OCI-LY7 (cell line): ENCODE measurements around the gene MPHOSPH6. TPM values are rescaled to one million over a fixed set of nuclear protein-coding genes. Genes with fewer than 3 reads are reported as not detected.

Experiments
- BruUV-seq: library from RNA; stranded (reverse); fragments of 400-500 nt; replicated peaks from 2 replicates; lab custom pipeline; 2021; lab: Mats Ljungman, UMichigan
- CTCF ChIA-PET: fragments of 300-600 bp; sonication (Branson Sonifier 250); formaldehyde crosslinking; loops from one replicate; lab custom pipeline; 2022; ENCODE audit warnings: antibody characterized with exemption; ENCODE audit not compliant: unreplicated experiment; lab: Charles Lee
- POLR2A ChIA-PET: fragments of 300-600 bp; sonication (Branson Sonifier 250); formaldehyde crosslinking; loops from one replicate; lab custom pipeline; 2022; ENCODE audit warnings: antibody characterized with exemption; lab: Charles Lee
- DNase-seq: peaks from one replicate; pipeline ENCODE4 v3.0.0-alpha.2; 2015; ENCODE audit warnings: low spot score
- H2AFZ ChIP-seq: fragments of 200-600 bp; sonication (generic), shearing (Covaris generic); 2 replicates; pipeline ENCODE4 v1.6.1; 2014; ENCODE audit warnings: mild to moderate bottlenecking, antibody characterized with exemption, low read length, moderate library complexity
- H3K27ac ChIP-seq: fragments of 200-600 bp; sonication (generic); 2 replicates; pipeline ENCODE4 v1.5.1; 2014; ENCODE audit warnings: mixed run types, low read depth, mild to moderate bottlenecking, moderate library complexity, low read length, inconsistent platforms; ENCODE audit not compliant: poor library complexity, severe bottlenecking
- H3K36me3 ChIP-seq: fragments of 200-600 bp; sonication (generic); 2 replicates; pipeline ENCODE4 v1.6.1; 2014; ENCODE audit warnings: mild to moderate bottlenecking, antibody characterized with exemption, low read length, moderate library complexity, mixed read lengths; ENCODE audit not compliant: insufficient read depth
- H3K4me1 ChIP-seq: fragments of 200-600 bp; sonication (generic); 2 replicates; pipeline ENCODE4 v1.5.1; 2014; ENCODE audit warnings: mild to moderate bottlenecking, low read length; ENCODE audit not compliant: insufficient read depth, poor library complexity, severe bottlenecking
- H3K4me2 ChIP-seq: fragments of 200-600 bp; sonication (generic); 2 replicates; pipeline ENCODE4 v1.6.1; 2014; ENCODE audit warnings: mild to moderate bottlenecking, low read length
- H3K4me3 ChIP-seq: fragments of 200-600 bp; sonication (generic); 2 replicates; pipeline ENCODE4 v1.5.1; 2014; ENCODE audit warnings: mild to moderate bottlenecking, low read depth, low read length; ENCODE audit not compliant: poor library complexity, severe bottlenecking
- H3K79me2 ChIP-seq: fragments of 200-600 bp; sonication (generic); 2 replicates; pipeline ENCODE4 v1.6.1; 2016; ENCODE audit warnings: low read depth, mild to moderate bottlenecking, low read length, moderate library complexity, mixed read lengths; ENCODE audit not compliant: insufficient read depth
- H3K9me2 ChIP-seq: fragments of 200-600 bp; sonication (generic); 2 replicates; pipeline ENCODE4 v1.6.1; 2016; ENCODE audit warnings: mild to moderate bottlenecking, low read length, mixed read lengths; ENCODE audit not compliant: insufficient read depth
- H3K9me3 ChIP-seq: fragments of 200-600 bp; sonication (generic); 2 replicates; pipeline ENCODE4 v1.6.1; 2014; ENCODE audit warnings: mild to moderate bottlenecking, mixed run types, low read length, mixed read lengths
- H4K20me1 ChIP-seq: fragments of 200-600 bp; sonication (generic); 2 replicates; pipeline ENCODE4 v1.6.1; 2014; ENCODE audit warnings: mild to moderate bottlenecking, antibody characterized with exemption, low read length, moderate library complexity, mixed read lengths; ENCODE audit not compliant: insufficient read depth
- EZH2phosphoT487 ChIP-seq: fragments of 200-600 bp; sonication (generic); IDR thresholded peaks from 2 replicates; pipeline ENCODE4 v1.6.1; 2018; ENCODE audit warnings: low read depth, borderline replicate concordance, mild to moderate bottlenecking, mixed run types, antibody characterized with exemption, low read length, moderate library complexity, mixed read lengths
- intact Hi-C: fragments of 100-400 bp; cut with micrococcal nuclease; formaldehyde crosslinking; loops from one replicate; pipeline ENCODE4 v1.10.0; 2022; ENCODE audit not compliant: unreplicated experiment
- total RNA-seq, 2 experiments: library from RNA; depleted of rRNA in 1 of 2; stranded (reverse); fragments of >200 nt in 1 of 2; shearing (Covaris generic) in 1 of 2; gene quantifications; 2 replicates each; pipeline ENCODE4 v1.2.3, GENCODE V29; 2014 to 2022
- TF ChIP-seq, protein P1 (sequence below): fragments of 200-600 bp; sonication (generic); conservative IDR thresholded peaks from 2 replicates; pipeline ENCODE4 v1.5.1; 2014; ENCODE audit warnings: mild to moderate bottlenecking, antibody characterized with exemption, low read length, moderate library complexity, mixed read lengths

Gene MPHOSPH6
- total RNA-seq, 2 experiments from 2014 or later: 21.2 to 42.5 TPM

DNA sequence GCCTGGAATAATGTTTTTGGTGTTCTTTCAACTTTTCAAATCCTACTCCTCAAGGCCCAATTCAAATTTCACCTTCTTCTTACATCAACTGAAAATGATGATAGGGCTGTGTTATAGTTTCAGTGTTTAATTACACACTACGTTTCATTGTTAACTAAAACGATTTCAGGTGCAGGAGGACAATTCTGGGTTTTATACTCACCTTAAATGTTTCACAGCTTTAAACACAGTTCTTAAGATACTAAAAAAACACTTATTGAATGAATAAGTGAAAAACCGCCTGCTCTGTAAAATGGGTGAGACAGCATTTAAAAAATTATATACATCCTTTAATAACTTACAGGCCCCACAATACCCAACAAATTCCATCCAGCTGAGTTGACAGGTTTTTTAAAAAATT is 6.2 kb upstream of the MPHOSPH6 start:
- no peak overlapping the region for H3K4me3 ChIP-seq
- H3K4me2 ChIP-seq: no peak overlapping the region
- no peaks in the 10 kb centered on the region for H3K9me3 ChIP-seq
- no peaks in the 10 kb centered on the region for H3K79me2 ChIP-seq
- TF ChIP-seq EZH2phosphoT487: no peak
- TF ChIP-seq, protein P1, sequence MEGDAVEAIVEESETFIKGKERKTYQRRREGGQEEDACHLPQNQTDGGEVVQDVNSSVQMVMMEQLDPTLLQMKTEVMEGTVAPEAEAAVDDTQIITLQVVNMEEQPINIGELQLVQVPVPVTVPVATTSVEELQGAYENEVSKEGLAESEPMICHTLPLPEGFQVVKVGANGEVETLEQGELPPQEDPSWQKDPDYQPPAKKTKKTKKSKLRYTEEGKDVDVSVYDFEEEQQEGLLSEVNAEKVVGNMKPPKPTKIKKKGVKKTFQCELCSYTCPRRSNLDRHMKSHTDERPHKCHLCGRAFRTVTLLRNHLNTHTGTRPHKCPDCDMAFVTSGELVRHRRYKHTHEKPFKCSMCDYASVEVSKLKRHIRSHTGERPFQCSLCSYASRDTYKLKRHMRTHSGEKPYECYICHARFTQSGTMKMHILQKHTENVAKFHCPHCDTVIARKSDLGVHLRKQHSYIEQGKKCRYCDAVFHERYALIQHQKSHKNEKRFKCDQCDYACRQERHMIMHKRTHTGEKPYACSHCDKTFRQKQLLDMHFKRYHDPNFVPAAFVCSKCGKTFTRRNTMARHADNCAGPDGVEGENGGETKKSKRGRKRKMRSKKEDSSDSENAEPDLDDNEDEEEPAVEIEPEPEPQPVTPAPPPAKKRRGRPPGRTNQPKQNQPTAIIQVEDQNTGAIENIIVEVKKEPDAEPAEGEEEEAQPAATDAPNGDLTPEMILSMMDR: no peak
- ChIA-PET CTCF (no interaction called here), POLR2A (no interaction called here)
- H3K9me2 ChIP-seq: no peaks in the 10 kb centered on the region
- DNase-seq: no peak
- no peaks in the 10 kb centered on the region for H3K4me1 ChIP-seq
- H3K27ac ChIP-seq: no peak overlapping the region
- intact Hi-C loops: no loop called here
- no peaks in the 10 kb centered on the region for H3K36me3 ChIP-seq
- no TSS peak for BruUV-seq
- H4K20me1 ChIP-seq: no peaks in the 10 kb centered on the region
- no peak overlapping the region for H2AFZ ChIP-seq

DNA sequence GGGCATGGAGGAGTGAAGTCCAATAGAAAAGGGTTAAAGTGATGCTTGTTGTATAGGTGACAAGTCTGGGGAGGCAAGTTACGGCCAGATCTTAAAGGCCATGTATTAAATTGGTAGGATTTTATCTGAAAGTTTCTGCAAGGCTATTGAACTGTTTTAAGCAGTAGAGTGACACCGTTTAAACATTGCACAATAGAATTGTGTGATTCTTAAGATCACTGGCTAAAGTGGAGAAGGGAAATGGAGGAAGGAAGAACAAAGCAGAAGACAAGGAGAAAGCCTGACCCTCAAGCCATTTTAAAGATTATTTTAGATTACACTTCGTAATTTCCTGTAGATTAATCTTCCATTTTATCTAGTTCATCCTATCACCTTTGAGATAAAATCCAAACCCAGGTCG is 5.6 kb upstream of the MPHOSPH6 start:
- no peaks in the 10 kb centered on the region for H3K9me3 ChIP-seq
- intact Hi-C loops: no loop called here
- peaks cover 1% of the 10 kb centered on the region for H3K4me1 ChIP-seq
- TF ChIP-seq EZH2phosphoT487: no peak
- TF ChIP-seq, protein P1: no peak
- no peak overlapping the region for H2AFZ ChIP-seq
- H3K9me2 ChIP-seq: no peaks in the 10 kb centered on the region
- H4K20me1 ChIP-seq: no peaks in the 10 kb centered on the region
- no peaks in the 10 kb centered on the region for H3K79me2 ChIP-seq
- no peak overlapping the region for H3K4me2 ChIP-seq
- no peak overlapping the region for H3K27ac ChIP-seq
- H3K36me3 ChIP-seq: no peaks in the 10 kb centered on the region
- no TSS peak for BruUV-seq
- POLR2A ChIA-PET: no interaction called here
- no peak for DNase-seq
- H3K4me3 ChIP-seq: no peak overlapping the region
- CTCF ChIA-PET: no interaction called here

DNA sequence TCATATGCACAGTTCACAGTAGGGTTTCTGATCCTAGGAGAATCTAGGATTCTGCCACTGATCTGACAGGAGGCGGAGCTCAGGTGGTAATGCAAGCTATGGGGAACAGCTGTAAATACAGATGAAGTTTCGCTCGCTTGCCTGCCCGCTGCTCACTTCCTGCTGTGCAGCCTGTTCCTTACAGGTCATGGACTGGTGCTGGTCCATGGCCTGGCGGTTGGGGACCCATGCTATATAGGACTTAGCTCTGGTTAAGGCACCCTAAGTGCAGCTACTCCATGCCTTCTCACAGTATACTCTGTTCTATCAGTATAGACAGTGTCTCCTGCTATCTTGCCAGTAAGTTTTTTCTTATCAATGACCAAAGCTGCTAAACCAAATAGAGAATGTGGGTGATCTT is 2.4 kb downstream of the MPHOSPH6 start:
- Histone ChIP-seq H3K4me3 (no peak overlapping the region), H2AFZ (no peak overlapping the region), H3K9me3 (peaks cover 10% of the 10 kb centered on the region; the same call in 1 of the 2 replicates), H3K9me2 (no peaks in the 10 kb centered on the region), H3K27ac (no peak overlapping the region), H4K20me1 (no peaks in the 10 kb centered on the region; the same call in 1 of the 2 replicates), H3K36me3 (peaks cover 51% of the 10 kb centered on the region), H3K4me1 (peaks cover 14% of the 10 kb centered on the region), H3K79me2 (peaks cover 17% of the 10 kb centered on the region; the same call in 1 of the 2 replicates), H3K4me2 (no peak overlapping the region)
- ChIA-PET CTCF (interaction anchor here (0.6 kb wide), 1 partner anchor 950 kb away, joined by 4 read pairs; no protein-coding TSS in a partner anchor), POLR2A (interaction anchor here (0.7 kb wide), 1 partner anchor 947 kb away, joined by 7 read pairs; no protein-coding TSS in a partner anchor)
- intact Hi-C loops: no loop called here
- BruUV-seq: no TSS peak
- DNase-seq: no peak
- no peak for TF ChIP-seq EZH2phosphoT487
- TF ChIP-seq, protein P1: no peak
